Measurements from ENCODE around the gene CYP27C1. TPM values are rescaled to one million over a fixed set of nuclear protein-coding genes. Genes with fewer than 3 reads are reported as not detected.

Gene CYP27C1
- total RNA-seq, 4 donors from 2014 or later, result not detected

DNA sequence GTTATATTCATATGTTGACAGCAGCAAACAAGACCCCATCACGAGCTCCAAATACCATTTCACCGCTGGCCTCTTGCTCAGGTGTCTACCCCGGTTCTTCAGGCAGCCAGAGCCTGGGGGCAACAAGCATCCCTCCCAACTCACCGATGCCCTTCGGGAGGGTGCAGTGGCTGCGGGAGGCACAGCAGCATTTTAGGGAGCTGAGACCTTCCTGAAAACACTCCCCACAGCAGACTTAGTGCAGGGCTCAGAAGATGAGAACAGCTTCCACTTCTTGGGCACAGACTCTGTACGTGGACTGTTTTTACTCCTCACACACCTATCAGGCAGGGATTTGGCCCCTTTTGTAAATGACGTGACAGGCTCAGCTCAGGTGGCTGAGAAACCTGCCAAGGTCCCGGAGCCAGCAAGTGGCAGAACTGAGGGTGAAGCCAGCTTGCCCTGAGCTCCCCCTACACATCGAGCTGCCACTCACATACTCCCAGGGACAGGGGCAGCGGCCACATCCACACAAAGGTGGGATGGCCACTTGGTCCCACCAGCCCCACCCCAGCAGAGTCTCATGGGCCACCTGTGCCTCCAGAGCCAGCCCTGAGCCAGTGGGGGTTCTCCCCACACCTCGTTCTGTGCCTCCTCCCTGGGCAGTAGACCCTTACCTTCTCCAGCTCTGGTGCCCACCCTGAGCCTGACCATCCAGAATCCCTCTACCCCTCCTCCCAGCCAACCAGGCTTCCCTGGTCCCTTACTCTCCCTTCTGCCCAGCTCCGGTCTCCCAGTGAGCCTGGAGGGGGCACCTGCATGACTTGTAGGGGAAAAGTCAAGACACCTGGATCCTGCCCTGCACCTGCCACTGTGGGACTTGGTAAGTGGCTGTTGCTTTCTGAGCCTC is 28.5 kb downstream of the CYP27C1 start:
- no peak overlapping the region for H3K27ac ChIP-seq
- intact Hi-C loops (cut with DNase I; ENCODE audit: low total_unique reads), result loop anchor here (10.0 kb wide), 2 partner anchors 223 to 283 kb away; partner anchors contain the start of gene PROC
- DNase-seq (no peak), ATAC-seq (no peak)
- TF ChIP-seq CTCF (IDR thresholded peaks at IDR 0.05 in 4 of 5, conservative IDR thresholded peaks at IDR 0.05 in 1 of 5) (no peak), POLR2A (IDR thresholded peaks at IDR 0.05) (no peak)
- peaks cover 16 to 17% of the 10 kb centered on the region in 2 donors for H3K4me1 ChIP-seq
- in situ Hi-C loops (cut with MboI; ENCODE audit: low sequenced_read_pairs in 4 of 4), result no loop called here
- no peak overlapping the region for H3K4me3 ChIP-seq
- H3K9me3 ChIP-seq, result no peaks in the 10 kb centered on the region
- H3K27me3 ChIP-seq, result no peaks in the 10 kb centered on the region
- no peaks in the 10 kb centered on the region for H3K36me3 ChIP-seq

- DNase-seq, result no peak
Measured at GRCh38 chr2:127188797-127189196, 31.3 kb downstream of the CYP27C1 start.

GRCh38 chr2:127187831-127188230 is 32.3 kb downstream of the CYP27C1 start:
- DNase-seq, result no peak
- H3K9me3 ChIP-seq, result no peaks in the 10 kb centered on the region
- no peak for TF ChIP-seq CTCF (IDR thresholded peaks at IDR 0.05 in 4 of 5, conservative IDR thresholded peaks at IDR 0.05 in 1 of 5)
- TF ChIP-seq POLR2A (IDR thresholded peaks at IDR 0.05), result no peak
- intact Hi-C loops (cut with DNase I; ENCODE audit: low total_unique reads) (no loop called here), in situ Hi-C loops (cut with MboI; ENCODE audit: low sequenced_read_pairs in 4 of 4) (no loop called here)
- no peaks in the 10 kb centered on the region for H3K36me3 ChIP-seq
- H3K27me3 ChIP-seq, result no peaks in the 10 kb centered on the region
- ATAC-seq, result no peak
- H3K4me1 ChIP-seq, result no peaks in the 10 kb centered on the region
- H3K4me3 ChIP-seq, result no peak overlapping the region
- H3K27ac ChIP-seq, result no peak overlapping the region

More at GRCh38 chr2:127188797-127189196, 31.3 kb downstream of the CYP27C1 start:
- Histone ChIP-seq H3K4me1 (peaks cover 5 to 7% of the 10 kb centered on the region in 2 donors), H3K36me3 (no peaks in the 10 kb centered on the region), H3K27ac (no peak overlapping the region), H3K4me3 (no peak overlapping the region), H3K9me3 (no peaks in the 10 kb centered on the region), H3K27me3 (no peaks in the 10 kb centered on the region)
- intact Hi-C loops (cut with DNase I; ENCODE audit: low total_unique reads), result no loop called here
- no peak for ATAC-seq
- no peak for TF ChIP-seq CTCF (IDR thresholded peaks at IDR 0.05 in 4 of 5, conservative IDR thresholded peaks at IDR 0.05 in 1 of 5)
- TF ChIP-seq POLR2A (IDR thresholded peaks at IDR 0.05), result no peak
- in situ Hi-C loops (cut with MboI; ENCODE audit: low sequenced_read_pairs in 4 of 4), result no loop called here

GRCh38 chr2:127187081-127187775 is 32.9 kb downstream of the CYP27C1 start:
- no peaks in the 10 kb centered on the region for H3K4me1 ChIP-seq
- in situ Hi-C loops (cut with MboI; ENCODE audit: low sequenced_read_pairs in 4 of 4), result no loop called here
- intact Hi-C loops (cut with DNase I; ENCODE audit: low total_unique reads), result no loop called here
- ATAC-seq (no peak), DNase-seq (no peak)
- TF ChIP-seq CTCF (IDR thresholded peaks at IDR 0.05 in 4 of 5, conservative IDR thresholded peaks at IDR 0.05 in 1 of 5), result no peak
- TF ChIP-seq POLR2A (IDR thresholded peaks at IDR 0.05), result no peak
- H3K27ac ChIP-seq, result no peak overlapping the region
- H3K9me3 ChIP-seq, result no peaks in the 10 kb centered on the region
- no peak overlapping the region for H3K4me3 ChIP-seq
- H3K27me3 ChIP-seq, result no peaks in the 10 kb centered on the region
- no peaks in the 10 kb centered on the region for H3K36me3 ChIP-seq
